Measurements from ENCODE around the gene GRK4. TPM values are rescaled to one million over a fixed set of nuclear protein-coding genes. Genes with fewer than 3 reads are reported as not detected.

The GRK4 gene
- polyA plus RNA-seq, 6 donors from 2014 or later = 0.86 to 1.8 (median 0.96) TPM; not detected in 1

DNA sequence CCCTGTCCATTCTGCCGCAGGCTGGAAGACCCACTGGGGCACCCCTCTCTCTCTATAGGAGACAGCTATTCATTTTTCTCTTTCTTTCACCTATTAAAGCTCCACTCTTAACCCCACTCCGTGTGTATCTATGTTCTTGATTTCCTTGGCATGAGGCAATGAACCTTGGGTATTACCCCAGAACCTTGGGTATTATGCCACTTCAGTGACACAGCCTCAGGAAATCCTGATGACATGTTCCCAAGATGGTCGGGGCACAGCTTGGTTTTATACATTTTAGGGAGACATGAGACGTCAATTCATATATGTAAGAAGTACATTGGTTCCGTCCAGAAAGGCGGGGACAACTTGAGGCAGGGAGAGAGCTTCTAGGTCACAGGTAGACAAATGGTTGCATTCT, 97.6 kb downstream of the GRK4 start:
- peaks cover 6 to 10% of the 10 kb centered on the region in 2 donors for H3K36me3 Mint-ChIP-seq
- H3K27me3 Mint-ChIP-seq = no peaks in the 10 kb centered on the region
- DNase-seq (no peak), ATAC-seq (ENCODE audit: low read depth in 2 of 2) (no peak)
- peak overlapping the region in 1 of 6 donors; percentile 54 for H3K27ac Mint-ChIP-seq
- peaks cover 23 to 28% (median 27%) of the 10 kb centered on the region in 3 donors for H3K4me1 Mint-ChIP-seq
- no peak overlapping the region for H3K4me3 Mint-ChIP-seq
- H3K9me3 Mint-ChIP-seq = peaks cover 0 to 8% (median 0%) of the 10 kb centered on the region in 7 donors

GRCh38 chr4:3062471-3062870, 99.1 kb downstream of the GRK4 start:
- no peak for ATAC-seq (ENCODE audit: low read depth in 2 of 2)

DNA sequence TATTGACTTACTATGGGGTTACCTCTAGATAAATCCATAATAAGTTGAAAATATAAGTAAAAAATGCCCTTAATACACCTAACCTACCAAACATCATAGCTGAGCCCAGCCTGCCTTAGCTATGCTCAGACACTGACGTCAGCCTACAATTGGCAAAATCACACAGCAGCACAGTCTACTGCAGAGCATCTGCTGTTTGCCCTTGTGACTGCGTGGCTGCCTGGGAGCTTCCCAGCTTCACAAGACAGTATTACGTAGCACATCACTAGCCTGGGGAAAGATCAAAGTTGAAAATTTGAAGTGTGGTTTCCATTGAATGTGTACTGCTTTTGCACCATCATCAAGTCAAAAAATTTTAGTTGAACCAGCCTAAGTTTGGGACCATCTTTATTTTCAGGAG, 102.2 kb downstream of the GRK4 start:
- H3K36me3 Mint-ChIP-seq = peaks cover 11 to 17% of the 10 kb centered on the region in 2 donors
- no peak overlapping the region for H3K27ac Mint-ChIP-seq
- no peak overlapping the region for H3K4me3 Mint-ChIP-seq

More at GRCh38 chr4:3062471-3062870, 99.1 kb downstream of the GRK4 start:
- no peak overlapping the region for H3K4me3 Mint-ChIP-seq
- H3K36me3 Mint-ChIP-seq = peaks cover 11 to 17% of the 10 kb centered on the region in 2 donors
- peak overlapping the region in 1 of 6 donors; percentile 51 for H3K27ac Mint-ChIP-seq
- no peak for DNase-seq
- peaks cover 23 to 27% (median 25%) of the 10 kb centered on the region in 3 donors for H3K4me1 Mint-ChIP-seq
- no peaks in the 10 kb centered on the region for H3K9me3 Mint-ChIP-seq
- H3K27me3 Mint-ChIP-seq = no peaks in the 10 kb centered on the region

DNA sequence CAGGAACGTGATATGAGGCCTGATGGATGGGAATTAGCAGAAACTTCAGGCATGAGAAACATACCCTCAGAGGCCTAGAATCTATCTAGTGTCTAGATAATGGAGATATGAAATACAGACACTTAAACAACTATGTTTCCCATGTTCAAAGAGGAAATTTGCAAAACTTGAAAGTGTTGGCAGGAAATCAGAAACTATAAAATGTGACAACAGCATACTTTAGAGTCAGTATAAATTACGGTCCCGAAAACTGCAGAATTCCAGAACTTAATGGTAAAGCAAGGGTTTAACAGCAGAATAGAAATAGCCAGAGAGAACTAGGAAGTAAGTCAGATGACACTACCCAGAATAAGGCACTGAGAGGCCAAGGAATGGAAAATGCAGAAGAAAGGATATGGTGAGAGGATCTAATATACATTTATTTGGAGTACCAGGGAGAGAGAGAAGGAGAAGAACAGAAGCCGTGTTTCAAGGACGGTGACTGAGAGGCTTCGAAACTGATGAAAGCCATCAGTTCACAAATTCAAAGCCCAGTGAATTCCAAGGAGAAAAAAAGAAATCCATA, 103.5 kb downstream of the GRK4 start:
- Mint-ChIP-seq H3K9me3 (no peaks in the 10 kb centered on the region), H3K27me3 (no peaks in the 10 kb centered on the region), H3K4me1 (peaks cover 3 to 7% (median 7%) of the 10 kb centered on the region in 3 donors), H3K4me3 (peak overlapping the region in 1 of 8 donors; percentile 33), H3K27ac (peak overlapping the region in 1 of 6 donors; percentile 75), H3K36me3 (peaks cover 11 to 17% of the 10 kb centered on the region in 2 donors)
- DNase-seq (no peak), ATAC-seq (ENCODE audit: low read depth in 2 of 2) (no peak)

More for the DNA sequence above, 102.2 kb downstream of the GRK4 start:
- no peak for DNase-seq
- Mint-ChIP-seq H3K9me3 (no peaks in the 10 kb centered on the region), H3K27me3 (no peaks in the 10 kb centered on the region), H3K4me1 (peaks cover 3 to 11% (median 7%) of the 10 kb centered on the region in 3 donors)
- no peak for ATAC-seq (ENCODE audit: low read depth in 2 of 2)

DNA sequence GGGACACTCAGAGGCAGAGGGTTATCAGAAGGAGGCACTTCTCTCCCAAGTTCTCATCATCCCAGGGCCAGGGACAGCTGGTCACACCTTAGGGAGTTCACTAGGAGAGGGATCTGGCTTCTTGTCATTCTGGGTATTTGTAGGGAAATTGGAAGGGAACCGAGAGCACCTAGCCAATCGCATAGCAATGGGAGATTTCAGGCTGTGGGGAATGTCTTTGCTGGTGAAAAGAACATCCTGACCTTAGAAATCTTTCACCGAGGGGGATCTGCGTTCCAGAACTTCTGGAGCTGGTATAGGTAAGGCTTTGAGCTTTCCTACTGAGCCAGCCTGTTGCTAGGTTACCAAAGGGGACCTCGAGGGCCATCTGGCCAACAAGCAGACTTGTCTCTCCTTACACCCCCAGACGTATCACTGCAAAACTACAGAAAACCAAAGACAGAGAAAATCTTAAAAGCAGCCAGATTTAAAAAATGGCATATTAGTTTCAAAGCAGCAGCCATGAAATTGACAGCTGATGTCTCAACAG, 104.2 kb downstream of the GRK4 start:
- H3K36me3 Mint-ChIP-seq = peaks cover 11 to 17% of the 10 kb centered on the region in 2 donors

DNA sequence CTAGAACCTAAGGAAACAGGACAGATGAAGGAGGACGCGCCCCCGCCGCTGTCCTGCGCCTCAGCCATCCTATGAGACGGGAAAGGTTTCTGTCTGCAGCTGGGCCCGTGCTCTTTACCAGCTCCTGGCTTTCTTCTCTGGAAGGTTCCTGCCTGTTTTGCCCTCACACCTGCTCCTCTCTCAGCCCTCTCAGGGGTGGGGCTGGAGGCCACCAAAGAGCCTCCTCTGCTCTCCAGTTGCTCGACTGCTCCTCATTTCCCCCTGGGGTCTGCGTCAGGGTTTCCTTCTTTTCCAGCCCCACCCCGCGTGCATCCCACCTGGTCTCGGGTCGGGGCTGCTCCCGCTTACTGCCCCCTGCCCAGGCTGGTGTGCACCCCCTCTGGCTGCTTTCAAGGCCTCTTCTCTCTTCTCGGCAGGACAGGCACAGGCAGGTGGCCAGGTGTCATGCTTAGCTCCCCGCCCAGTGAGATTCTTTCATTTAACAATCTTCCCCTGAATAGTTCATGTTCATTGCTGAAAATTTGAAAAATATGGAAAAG, 106.4 kb downstream of the GRK4 start:
- H3K4me3 Mint-ChIP-seq = peak overlapping the region in 1 of 8 donors; percentile 43
- no peaks in the 10 kb centered on the region for H3K9me3 Mint-ChIP-seq
- H3K27ac Mint-ChIP-seq = peak overlapping the region in 2 of 6 donors; percentile 39 to 68
- no peak for ATAC-seq (ENCODE audit: low read depth in 2 of 2)
- DNase-seq = no peak
- H3K36me3 Mint-ChIP-seq = peaks cover 9 to 11% of the 10 kb centered on the region in 2 donors
- no peaks in the 10 kb centered on the region for H3K27me3 Mint-ChIP-seq
- H3K4me1 Mint-ChIP-seq = peaks cover 0 to 3% (median 0%) of the 10 kb centered on the region in 3 donors

More for the DNA sequence above, 104.2 kb downstream of the GRK4 start:
- Mint-ChIP-seq H3K4me3 (no peak overlapping the region), H3K27me3 (no peaks in the 10 kb centered on the region), H3K9me3 (no peaks in the 10 kb centered on the region), H3K4me1 (peaks cover 3 to 7% (median 7%) of the 10 kb centered on the region in 3 donors), H3K27ac (peak overlapping the region in 1 of 6 donors; percentile 93)
- ATAC-seq (ENCODE audit: low read depth in 2 of 2) (no peak), DNase-seq (no peak)

DNA sequence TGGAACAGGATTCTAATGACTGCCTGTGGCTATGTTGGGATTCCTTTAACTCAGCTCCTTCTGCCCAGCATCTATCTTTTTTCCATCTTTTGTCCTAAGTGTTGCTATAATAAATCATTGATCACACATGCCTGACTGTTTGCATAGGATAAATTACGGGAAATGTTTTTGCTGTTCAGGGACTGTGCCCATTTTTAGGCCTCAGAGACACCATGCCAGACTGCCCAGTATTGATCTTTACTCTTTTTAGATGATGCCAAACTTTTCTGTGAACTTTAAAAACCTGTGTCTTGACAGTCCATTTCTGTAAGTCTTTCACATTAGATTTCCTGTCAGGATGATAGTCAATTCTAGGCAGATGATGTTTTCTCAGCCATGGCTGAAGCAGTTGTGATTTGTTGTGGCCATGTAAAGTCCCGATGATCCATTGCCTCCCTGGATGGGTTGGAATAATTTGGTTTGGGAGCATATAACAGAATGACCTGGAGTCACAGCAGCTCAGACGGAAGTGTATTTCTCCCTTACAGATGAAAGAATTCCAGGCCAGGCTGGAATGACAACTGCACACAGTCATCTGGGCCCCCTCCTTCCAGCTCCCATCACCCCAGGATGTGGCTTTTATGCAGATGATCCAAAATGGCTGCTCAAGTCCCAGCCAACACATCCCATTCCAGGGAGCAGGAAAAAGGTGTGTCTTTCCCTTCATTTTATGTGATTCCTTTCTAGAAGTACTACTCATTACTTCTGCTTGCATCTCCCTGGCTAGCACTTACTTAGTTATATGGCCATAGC, 107.5 kb downstream of the GRK4 start:
- ATAC-seq (ENCODE audit: low read depth in 2 of 2) (no peak), DNase-seq (no peak)
- no peaks in the 10 kb centered on the region for H3K27me3 Mint-ChIP-seq
- H3K4me3 Mint-ChIP-seq = peak overlapping the region in 1 of 8 donors; percentile 81
- peak overlapping the region in 1 of 6 donors; percentile 37 for H3K27ac Mint-ChIP-seq
- peaks cover 8 to 11% (median 9%) of the 10 kb centered on the region in 3 donors for H3K4me1 Mint-ChIP-seq
- H3K36me3 Mint-ChIP-seq = peaks cover 6 to 9% of the 10 kb centered on the region in 2 donors
- no peaks in the 10 kb centered on the region for H3K9me3 Mint-ChIP-seq

GRCh38 chr4:3071811-3072210, 108.4 kb downstream of the GRK4 start:
- no peaks in the 10 kb centered on the region for H3K27me3 Mint-ChIP-seq

DNA sequence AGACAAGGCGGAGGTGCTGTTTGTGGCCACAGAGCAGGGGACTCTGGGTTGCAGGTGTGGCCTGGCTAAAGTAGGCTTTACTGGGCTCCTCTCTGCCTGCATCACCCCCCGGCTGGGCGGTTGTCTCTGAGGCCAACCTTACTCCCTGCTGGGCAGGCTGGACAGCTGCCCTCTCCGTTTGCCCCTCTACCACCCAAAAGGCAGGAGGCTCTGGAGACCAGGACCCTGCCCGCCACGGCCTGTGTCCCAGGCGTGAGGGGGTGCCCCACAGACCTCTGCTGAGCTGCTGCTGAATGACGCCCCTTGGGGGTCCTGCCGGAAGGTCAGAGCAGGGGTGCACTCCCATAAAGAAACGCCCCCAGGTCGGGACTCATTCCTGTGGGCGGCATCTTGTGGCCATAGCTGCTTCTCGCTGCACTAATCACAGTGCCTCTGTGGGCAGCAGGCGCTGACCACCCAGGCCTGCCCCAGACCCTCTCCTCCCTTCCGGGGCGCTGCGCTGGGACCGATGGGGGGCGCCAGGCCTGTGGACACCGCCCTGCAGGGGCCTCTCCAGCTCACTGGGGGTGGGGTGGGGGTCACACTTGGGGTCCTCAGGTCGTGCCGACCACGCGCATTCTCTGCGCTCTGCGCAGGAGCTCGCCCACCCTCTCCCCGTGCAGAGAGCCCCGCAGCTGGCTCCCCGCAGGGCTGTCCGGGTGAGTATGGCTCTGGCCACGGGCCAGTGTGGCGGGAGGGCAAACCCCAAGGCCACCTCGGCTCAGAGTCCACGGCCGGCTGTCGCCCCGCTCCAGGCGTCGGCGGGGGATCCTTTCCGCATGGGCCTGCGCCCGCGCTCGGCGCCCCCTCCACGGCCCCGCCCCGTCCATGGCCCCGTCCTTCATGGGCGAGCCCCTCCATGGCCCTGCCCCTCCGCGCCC, 110.0 kb downstream of the GRK4 start:
- peaks cover 19 to 34% (median 24%) of the 10 kb centered on the region in 3 donors for H3K4me1 Mint-ChIP-seq
- peak overlapping the region in 3 of 6 donors; percentile 18 to 87 (median 52) for H3K27ac Mint-ChIP-seq
- H3K27me3 Mint-ChIP-seq = no peaks in the 10 kb centered on the region
- H3K36me3 Mint-ChIP-seq = no peaks in the 10 kb centered on the region
- H3K9me3 Mint-ChIP-seq = no peaks in the 10 kb centered on the region
- no peak for ATAC-seq (ENCODE audit: low read depth in 2 of 2)
- peak overlapping the region; percentile 24 to 96 (median 60) for H3K4me3 Mint-ChIP-seq
- no peak for DNase-seq

More at GRCh38 chr4:3071811-3072210, 108.4 kb downstream of the GRK4 start:
- peak overlapping the region in 5 of 8 donors; percentile 1 to 81 (median 54) for H3K4me3 Mint-ChIP-seq
- DNase-seq = no peak
- no peak for ATAC-seq (ENCODE audit: low read depth in 2 of 2)
- peak overlapping the region in 2 of 6 donors; percentile 45 for H3K27ac Mint-ChIP-seq
- H3K9me3 Mint-ChIP-seq = no peaks in the 10 kb centered on the region
- peaks cover 11 to 20% (median 12%) of the 10 kb centered on the region in 3 donors for H3K4me1 Mint-ChIP-seq
- peaks cover 1 to 7% of the 10 kb centered on the region in 2 donors for H3K36me3 Mint-ChIP-seq

- Mint-ChIP-seq H3K4me1 (peaks cover 26 to 43% (median 29%) of the 10 kb centered on the region in 3 donors), H3K36me3 (no peaks in the 10 kb centered on the region), H3K9me3 (no peaks in the 10 kb centered on the region), H3K4me3 (peak within 1 kb of the TSS; percentile 84 to 96 (median 92)), H3K27me3 (no peaks in the 10 kb centered on the region), H3K27ac (peak within 1 kb of the TSS in 5 of 6 donors; percentile 83 to 98 (median 95))
- peak; percentile 96 for DNase-seq
- peak; percentile 81 to 84 for ATAC-seq (ENCODE audit: low read depth in 2 of 2)
Observed at GRCh38 chr4:3074078-3074845, 110.9 kb downstream of the GRK4 start, which contains the start of the genes HTT and HTT-AS. TSS of gene HTT (plus strand) at chr4:3074681. CDS start at chr4:3074826, 145 bp downstream. TSS of gene HTT-AS (minus strand) at chr4:3074538.

DNA sequence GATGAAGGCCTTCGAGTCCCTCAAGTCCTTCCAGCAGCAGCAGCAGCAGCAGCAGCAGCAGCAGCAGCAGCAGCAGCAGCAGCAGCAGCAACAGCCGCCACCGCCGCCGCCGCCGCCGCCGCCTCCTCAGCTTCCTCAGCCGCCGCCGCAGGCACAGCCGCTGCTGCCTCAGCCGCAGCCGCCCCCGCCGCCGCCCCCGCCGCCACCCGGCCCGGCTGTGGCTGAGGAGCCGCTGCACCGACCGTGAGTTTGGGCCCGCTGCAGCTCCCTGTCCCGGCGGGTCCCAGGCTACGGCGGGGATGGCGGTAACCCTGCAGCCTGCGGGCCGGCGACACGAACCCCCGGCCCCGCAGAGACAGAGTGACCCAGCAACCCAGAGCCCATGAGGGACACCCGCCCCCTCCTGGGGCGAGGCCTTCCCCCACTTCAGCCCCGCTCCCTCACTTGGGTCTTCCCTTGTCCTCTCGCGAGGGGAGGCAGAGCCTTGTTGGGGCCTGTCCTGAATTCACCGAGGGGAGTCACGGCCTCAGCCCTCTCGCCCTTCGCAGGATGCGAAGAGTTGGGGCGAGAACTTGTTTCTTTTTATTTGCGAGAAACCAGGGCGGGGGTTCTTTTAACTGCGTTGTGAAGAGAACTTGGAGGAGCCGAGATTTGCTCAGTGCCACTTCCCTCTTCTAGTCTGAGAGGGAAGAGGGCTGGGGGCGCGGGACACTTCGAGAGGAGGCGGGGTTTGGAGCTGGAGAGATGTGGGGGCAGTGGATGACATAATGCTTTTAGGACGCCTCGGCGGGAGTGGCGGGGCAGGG, 111.7 kb downstream of the GRK4 start:
- peak overlapping the region in 5 of 6 donors; percentile 72 to 96 (median 89) for H3K27ac Mint-ChIP-seq
- H3K9me3 Mint-ChIP-seq = no peaks in the 10 kb centered on the region
- DNase-seq = peak; percentile 47
- peak overlapping the region; percentile 84 to 96 (median 92) for H3K4me3 Mint-ChIP-seq
- no peaks in the 10 kb centered on the region for H3K27me3 Mint-ChIP-seq
- no peaks in the 10 kb centered on the region for H3K36me3 Mint-ChIP-seq
- H3K4me1 Mint-ChIP-seq = peaks cover 34 to 47% (median 35%) of the 10 kb centered on the region in 3 donors
- peak; percentile 3 for ATAC-seq (ENCODE audit: low read depth in 2 of 2)

Data from naive B cell (primary cell).